Adrenal gland (tissue), 12 donors: ENCODE measurements around the gene MYCBP2. TPM values are rescaled to one million over a fixed set of nuclear protein-coding genes. Genes with fewer than 3 reads are reported as not detected.

Experiments
- DNase-seq, 7 donors: peaks; one replicate each; pipeline ENCODE4 v3.0.0-alpha.2; 2019 to 2020
- H3K27ac ChIP-seq, 5 donors: fragments of 200-600 bp; sonication (generic) in 4 of 5; 1 replicate in 3 of 5; 2 replicates in 2 of 5; pipeline versions ENCODE4 v1.5.1 to v1.8.0; 2016 to 2020; ENCODE audit warnings: mild to moderate bottlenecking in 1 of 5
- H3K27me3 ChIP-seq: fragments of 200-600 bp; 2 replicates; pipeline ENCODE4 v1.8.0; 2021
- H3K36me3 ChIP-seq, 2 donors: fragments of 200-600 bp; replicated peaks in 1 of 2; 1 replicate in 1 of 2; 2 replicates in 1 of 2; pipeline versions ENCODE4 v1.5.1 to v1.8.0; 2018 to 2022
- H3K4me1 ChIP-seq, 2 donors: fragments of 200-600 bp; replicated peaks in 1 of 2; 1 replicate in 1 of 2; 2 replicates in 1 of 2; pipeline versions ENCODE4 v1.5.1 to v1.8.0; 2018 to 2021
- H3K4me3 ChIP-seq, 4 donors: fragments of 200-600 bp; sonication (generic) in 3 of 4; one replicate each; pipeline ENCODE4 v1.5.1; 2016 to 2018
- H3K9me3 ChIP-seq, 3 donors: fragments of 200-600 bp; sonication (generic) in 1 of 3; replicated peaks in 1 of 3; 1 replicate in 2 of 3; 2 replicates in 1 of 3; pipeline versions ENCODE4 v1.5.1 to v1.8.0; 2016 to 2021
- POLR2A ChIP-seq, 2 donors: fragments of 450-650 bp; IDR thresholded peaks; one replicate each; pipeline ENCODE4 v1.6.1; 2017; ENCODE audit warnings: antibody characterized with exemption in 2 of 2, mild to moderate bottlenecking in 2 of 2, moderate library complexity in 1 of 2
- WGBS, 4 donors: extraction: QIAGEN DNeasy Blood & Tissue Kit in 2 of 4; methylation state at CpG; one replicate each; pipeline versions ENCODE4 v1.1.5 to v1.1.7; 2013 to 2017; 5-methylcytosine and 5-hydroxymethylcytosine counted together
- intact Hi-C, 2 donors: fragments of 100-400 bp; cut with DNase I; formaldehyde crosslinking; loops; one replicate each; pipeline versions ENCODE4 v1.14.1 to v1.15.0; 2022 to 2023
- polyA plus RNA-seq, 3 donors: library from polyadenylated mRNA; stranded (reverse); fragments of 200-250 nt in 2 of 3; fragments of 350-450 nt in 1 of 3; fragmentation: Illumina TruSeq in 1 of 3; extraction: RNeasy Lipid Tissue Mini Kit (QIAGEN cat#74804) in 1 of 3; gene quantifications; one replicate each; pipeline ENCODE4 v1.2.3, GENCODE V29; 2013 to 2014
- total RNA-seq, 9 donors: library from RNA; depleted of rRNA in 4 of 9; stranded (reverse); fragments of >200 nt in 4 of 9; fragments of 120-200 nt in 1 of 9; fragmentation: NEBNext Ultra II Directional in 1 of 9; extraction: Animal tissue kit (Norgen Biotek cat#: 25700) in 1 of 9; gene quantifications; one replicate each; pipeline versions ENCODE4 v1.1.0 to v1.2.4, GENCODE V29; 2013 to 2023
- TF ChIP-seq, protein P1 (sequence below), 6 experiments: fragments of 450-650 bp in 4 of 6; fragments of 200-600 bp in 2 of 6; sonication (generic) in 1 of 6; IDR thresholded peaks; 1 replicate in 5 of 6; 2 replicates in 1 of 6; pipeline versions ENCODE4 v1.5.1 to v1.8.0; 2016 to 2021; ENCODE audit warnings: antibody characterized with exemption in 6 of 6, mild to moderate bottlenecking in 2 of 6, moderate library complexity in 1 of 6
- donor health status: healthy with polysubstance abuse.
- donor health status: Bipolar disorder and iron deficiency.
- donor health status: DM: yes; HTN: yes; CAD: no.
- donor health status: DM: no; HTN: no; CAD: no.
- donor health status: DM: no; HTN: no; CAD: no.
- donor health status: DM: yes; HTN: yes; CAD: no.

MYCBP2 gene
- total and polyA plus RNA-seq, 12 donors = 28.7 to 126 (median 68.8) TPM

DNA sequence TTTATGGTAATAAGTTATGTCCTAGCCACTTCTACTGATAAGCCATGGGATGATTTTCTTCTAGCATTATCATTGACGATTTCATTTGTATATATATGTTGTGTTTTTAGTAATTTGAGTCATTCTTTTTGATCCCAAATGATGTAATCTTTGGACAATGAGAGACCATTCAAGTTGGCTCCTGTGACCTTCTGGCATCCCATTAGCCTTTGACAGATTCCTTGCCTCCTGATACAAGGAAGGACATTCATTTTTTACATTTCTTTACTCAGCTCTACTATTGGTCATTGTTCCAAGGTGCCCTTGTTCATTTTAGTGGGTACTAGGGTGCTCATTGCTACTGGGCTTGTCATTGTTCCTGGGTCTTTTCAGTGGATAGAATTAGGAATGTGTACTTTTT is 35.3 kb upstream of the MYCBP2 start:
- Histone ChIP-seq H3K9me3 (no peaks in the 10 kb centered on the region), H3K36me3 (no peaks in the 10 kb centered on the region), H3K27me3 (no peaks in the 10 kb centered on the region), H3K4me3 (no peak overlapping the region), H3K4me1 (no peaks in the 10 kb centered on the region), H3K27ac (no peak overlapping the region)
- intact Hi-C loops = no loop called here
- 35 to 52% (median 38%) methylated on average over 1 of the region's 1 CpG for WGBS, 4 donors
- DNase-seq = no peak
- TF ChIP-seq, protein P1, sequence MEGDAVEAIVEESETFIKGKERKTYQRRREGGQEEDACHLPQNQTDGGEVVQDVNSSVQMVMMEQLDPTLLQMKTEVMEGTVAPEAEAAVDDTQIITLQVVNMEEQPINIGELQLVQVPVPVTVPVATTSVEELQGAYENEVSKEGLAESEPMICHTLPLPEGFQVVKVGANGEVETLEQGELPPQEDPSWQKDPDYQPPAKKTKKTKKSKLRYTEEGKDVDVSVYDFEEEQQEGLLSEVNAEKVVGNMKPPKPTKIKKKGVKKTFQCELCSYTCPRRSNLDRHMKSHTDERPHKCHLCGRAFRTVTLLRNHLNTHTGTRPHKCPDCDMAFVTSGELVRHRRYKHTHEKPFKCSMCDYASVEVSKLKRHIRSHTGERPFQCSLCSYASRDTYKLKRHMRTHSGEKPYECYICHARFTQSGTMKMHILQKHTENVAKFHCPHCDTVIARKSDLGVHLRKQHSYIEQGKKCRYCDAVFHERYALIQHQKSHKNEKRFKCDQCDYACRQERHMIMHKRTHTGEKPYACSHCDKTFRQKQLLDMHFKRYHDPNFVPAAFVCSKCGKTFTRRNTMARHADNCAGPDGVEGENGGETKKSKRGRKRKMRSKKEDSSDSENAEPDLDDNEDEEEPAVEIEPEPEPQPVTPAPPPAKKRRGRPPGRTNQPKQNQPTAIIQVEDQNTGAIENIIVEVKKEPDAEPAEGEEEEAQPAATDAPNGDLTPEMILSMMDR (IDR thresholded peaks at IDR 0.05) = no peak
- no peak for TF ChIP-seq POLR2A (IDR thresholded peaks at IDR 0.05)

DNA sequence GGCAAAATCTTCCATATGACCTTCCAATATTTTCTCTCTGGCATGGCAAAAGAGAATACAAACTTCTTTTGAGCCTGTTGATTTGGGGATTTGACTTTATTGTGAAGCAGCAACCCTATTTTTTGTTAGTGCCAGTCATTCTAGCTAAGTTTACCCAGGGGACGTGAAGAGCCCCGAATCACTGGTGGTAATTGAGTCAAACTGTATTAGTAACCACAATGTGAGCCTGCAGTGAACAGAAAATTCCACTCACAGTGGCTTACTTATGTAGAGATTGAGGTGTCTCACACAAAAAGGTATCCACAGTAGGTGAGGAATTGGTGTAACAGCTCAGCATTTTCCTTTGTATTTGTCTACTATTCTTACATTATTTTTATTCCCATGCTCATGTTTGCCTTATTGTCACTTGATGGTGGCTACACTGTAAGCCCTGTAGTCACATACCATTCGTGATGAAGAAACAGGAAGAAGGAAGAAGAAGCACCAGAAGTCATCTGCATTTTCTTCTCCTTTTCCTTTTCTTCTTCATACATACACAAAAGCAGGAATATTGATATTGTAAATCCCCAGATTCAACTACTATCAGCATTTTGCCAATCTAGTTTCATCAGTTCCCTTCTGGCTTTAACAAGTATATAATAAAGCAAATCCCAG is 33.3 kb upstream of the MYCBP2 start:
- H3K27ac ChIP-seq = no peak overlapping the region
- no peaks in the 10 kb centered on the region for H3K4me1 ChIP-seq
- H3K36me3 ChIP-seq = no peaks in the 10 kb centered on the region
- intact Hi-C loops = no loop called here
- DNase-seq = no peak
- H3K9me3 ChIP-seq = no peaks in the 10 kb centered on the region
- no peak overlapping the region for H3K4me3 ChIP-seq
- 62 to 79% (median 68%) methylated on average over 3 of the region's 3 CpGs for WGBS, 4 donors
- TF ChIP-seq, protein P1 (IDR thresholded peaks at IDR 0.05) = no peak
- no peak for TF ChIP-seq POLR2A (IDR thresholded peaks at IDR 0.05)
- H3K27me3 ChIP-seq = no peaks in the 10 kb centered on the region

DNA sequence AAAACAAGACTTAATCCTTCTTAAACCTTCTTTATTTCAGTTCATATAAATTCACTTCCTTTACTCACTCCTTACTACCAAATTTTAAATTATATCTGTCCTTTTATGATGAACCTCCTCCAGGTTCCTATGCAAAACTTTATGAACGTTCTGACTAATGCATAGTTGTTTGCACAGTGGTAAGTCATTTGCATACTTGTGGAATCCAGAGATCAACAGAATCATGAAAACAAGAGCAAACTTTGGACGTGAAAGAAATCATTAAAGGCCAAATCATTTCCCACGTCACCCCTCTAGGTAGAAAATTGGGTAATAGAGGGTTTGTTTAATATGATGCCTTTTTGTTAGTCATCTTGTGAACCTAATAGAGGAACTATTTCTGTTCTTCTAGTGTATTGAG is 32.3 kb upstream of the MYCBP2 start:
- no peak overlapping the region for H3K4me3 ChIP-seq
- no peaks in the 10 kb centered on the region for H3K27me3 ChIP-seq
- intact Hi-C loops = no loop called here
- no peaks in the 10 kb centered on the region for H3K4me1 ChIP-seq
- no peak overlapping the region for H3K27ac ChIP-seq
- H3K36me3 ChIP-seq = no peaks in the 10 kb centered on the region
- WGBS, 4 donors = 75 to 82% (median 78%) methylated on average over 3 of the region's 3 CpGs
- TF ChIP-seq POLR2A (IDR thresholded peaks at IDR 0.05) = no peak
- TF ChIP-seq, protein P1 (IDR thresholded peaks at IDR 0.05) = no peak
- no peaks in the 10 kb centered on the region for H3K9me3 ChIP-seq
- no peak for DNase-seq

DNA sequence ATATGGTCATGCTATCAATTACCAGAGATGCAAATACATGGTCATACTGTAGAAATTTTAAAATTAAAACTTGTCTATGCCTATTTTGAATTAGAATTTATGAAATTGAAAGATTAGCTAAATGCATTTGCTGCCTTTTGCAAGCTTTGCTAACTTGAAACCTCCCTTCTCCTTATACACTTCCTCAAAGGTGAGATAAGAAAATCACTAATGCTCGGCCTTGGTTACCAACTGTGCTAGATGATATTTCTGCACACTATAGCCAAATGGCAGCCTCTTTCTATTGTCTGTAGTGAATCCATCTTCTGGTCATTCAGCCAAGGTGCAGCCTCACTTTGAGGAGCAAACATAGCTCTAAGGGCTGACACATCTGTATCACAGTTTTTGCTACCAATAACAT is 31.1 kb upstream of the MYCBP2 start:
- H3K9me3 ChIP-seq = no peaks in the 10 kb centered on the region
- no peaks in the 10 kb centered on the region for H3K27me3 ChIP-seq
- H3K4me3 ChIP-seq = no peak overlapping the region
- H3K4me1 ChIP-seq = no peaks in the 10 kb centered on the region
- intact Hi-C loops = no loop called here
- H3K36me3 ChIP-seq = no peaks in the 10 kb centered on the region
- no peak overlapping the region for H3K27ac ChIP-seq
- WGBS, 4 donors = 68 to 81% (median 77%) methylated on average over 1 of the region's 1 CpG
- no peak for DNase-seq
- no peak for TF ChIP-seq POLR2A (IDR thresholded peaks at IDR 0.05)
- TF ChIP-seq, protein P1 (IDR thresholded peaks at IDR 0.05) = no peak
